ENCODE results near the gene INO80E. TPM values are rescaled to one million over a fixed set of nuclear protein-coding genes. Genes with fewer than 3 reads are reported as not detected.

Gene INO80E
- polyA plus RNA-seq, 1 donor, result 33.9 TPM

- no peak for DNase-seq (ENCODE audit: low read depth)
These were observed 20.9 kb upstream of the INO80E start for GRCh38 chr16:29975134-29975538.

- DNase-seq (ENCODE audit: low read depth), result no peak
These were observed 20.1 kb upstream of the INO80E start for GRCh38 chr16:29975811-29976511.

- DNase-seq (ENCODE audit: low read depth), result no peak
These were observed 18.8 kb upstream of the INO80E start for GRCh38 chr16:29977063-29977825.

- no peak for DNase-seq (ENCODE audit: low read depth)
These were observed 18.0 kb upstream of the INO80E start for GRCh38 chr16:29978081-29978480.

GRCh38 chr16:29978564-29979270 is 17.3 kb upstream of the INO80E start:
- no peak for DNase-seq (ENCODE audit: low read depth)

GRCh38 chr16:29982560-29983419 is 13.3 kb upstream of the INO80E start:
- DNase-seq (ENCODE audit: low read depth), result no peak

- no peak for DNase-seq (ENCODE audit: low read depth)
These were observed 12.5 kb upstream of the INO80E start for GRCh38 chr16:29983420-29984136.

- no peak for DNase-seq (ENCODE audit: low read depth)
These were observed 11.8 kb upstream of the INO80E start for GRCh38 chr16:29984137-29984763.

GRCh38 chr16:29984764-29985147 is 11.3 kb upstream of the INO80E start:
- DNase-seq (ENCODE audit: low read depth), result no peak

- no peak for DNase-seq (ENCODE audit: low read depth)
These were observed 10.7 kb upstream of the INO80E start for GRCh38 chr16:29985271-29985811.

GRCh38 chr16:29986231-29986630 is 9.8 kb upstream of the INO80E start:
- DNase-seq (ENCODE audit: low read depth), result no peak

- no peak for DNase-seq (ENCODE audit: low read depth)
These were observed 9.1 kb upstream of the INO80E start for GRCh38 chr16:29986931-29987330.

- no peak for DNase-seq (ENCODE audit: low read depth)
These were observed 8.5 kb upstream of the INO80E start for GRCh38 chr16:29987371-29988085.

- DNase-seq (ENCODE audit: low read depth), result no peak
These were observed 7.5 kb upstream of the INO80E start for GRCh38 chr16:29988346-29989075.

GRCh38 chr16:29989111-29989858 is 6.8 kb upstream of the INO80E start:
- DNase-seq (ENCODE audit: low read depth), result no peak

GRCh38 chr16:29990034-29990433 is 6.0 kb upstream of the INO80E start:
- no peak for DNase-seq (ENCODE audit: low read depth)

- DNase-seq (ENCODE audit: low read depth), result no peak
These were observed 5.0 kb upstream of the INO80E start for GRCh38 chr16:29990883-29991570.

GRCh38 chr16:29991571-29991904 is 4.5 kb upstream of the INO80E start:
- no peak for DNase-seq (ENCODE audit: low read depth)
